Central memory CD8-positive, alpha-beta T cell (primary cell): ENCODE data around the gene ANKRD34B.
"Not testable (repeated sequence)": the region's sequence is repeated elsewhere in the genome, so short reads cannot be mapped to it uniquely, and the experiment has no call there.

Source experiments
- ATAC-seq: fragments of 150-1000 bp; cut with Tn5 transposase; replicated peaks from 2 replicates; pipeline ENCODE4 v1.10.0; 2022; ENCODE audit warnings: mild to moderate bottlenecking, moderate FRiP score, moderate number of reproducible peaks; ENCODE audit not compliant: poor library complexity, severe bottlenecking; ENCODE audit errors: extremely low read depth
- DNase-seq, 2 donors: peaks; one replicate each; pipeline ENCODE4 v3.0.0; 2021; ENCODE audit warnings: low spot score in 2 of 2
- H3K27ac Mint-ChIP-seq: one replicate; pipeline ENCODE4 v1.8.0; 2022; ENCODE audit warnings: low read depth, mild to moderate bottlenecking, moderate library complexity, mixed read lengths
- H3K27me3 Mint-ChIP-seq: one replicate; pipeline ENCODE4 v1.8.0; 2022; ENCODE audit warnings: mixed read lengths
- H3K36me3 Mint-ChIP-seq: one replicate; pipeline ENCODE4 v1.8.0; 2022; ENCODE audit warnings: mild to moderate bottlenecking, moderate library complexity, mixed read lengths; ENCODE audit not compliant: insufficient read depth
- H3K4me1 Mint-ChIP-seq: one replicate; pipeline ENCODE4 v1.8.0; 2022; ENCODE audit warnings: mixed read lengths
- H3K4me3 Mint-ChIP-seq: one replicate; pipeline ENCODE4 v1.8.0; 2022; ENCODE audit warnings: mild to moderate bottlenecking, moderate library complexity, mixed read lengths
- H3K9me3 Mint-ChIP-seq: one replicate; pipeline ENCODE4 v1.8.0; 2022; ENCODE audit warnings: mixed read lengths

ANKRD34B gene

GRCh38 chr5:80592105-80592504 lies 22.0 kb upstream of the ANKRD34B start:
- Mint-ChIP-seq H3K36me3 (no peaks in the 10 kb centered on the region), H3K27ac (no peak overlapping the region), H3K9me3 (no peaks in the 10 kb centered on the region), H3K27me3 (peaks cover 43% of the 10 kb centered on the region), H3K4me1 (no peaks in the 10 kb centered on the region), H3K4me3 (no peak overlapping the region)
- ATAC-seq: no peak
- DNase-seq: no peak

- DNase-seq (no peak), ATAC-seq (no peak)
- Mint-ChIP-seq H3K36me3 (no peaks in the 10 kb centered on the region), H3K4me3 (no peak overlapping the region), H3K27ac (no peak overlapping the region), H3K4me1 (no peaks in the 10 kb centered on the region), H3K9me3 (no peaks in the 10 kb centered on the region), H3K27me3 (peaks cover 43% of the 10 kb centered on the region)
These were observed 21.3 kb upstream of the ANKRD34B start for GRCh38 chr5:80591352-80591751.

GRCh38 chr5:80590766-80591165 lies 20.7 kb upstream of the ANKRD34B start:
- no peaks in the 10 kb centered on the region for H3K36me3 Mint-ChIP-seq
- H3K9me3 Mint-ChIP-seq: no peaks in the 10 kb centered on the region
- DNase-seq (no peak), ATAC-seq (no peak)
- H3K4me1 Mint-ChIP-seq: no peaks in the 10 kb centered on the region
- H3K27ac Mint-ChIP-seq: no peak overlapping the region
- H3K4me3 Mint-ChIP-seq: no peak overlapping the region
- H3K27me3 Mint-ChIP-seq: peaks cover 43% of the 10 kb centered on the region

GRCh38 chr5:80588858-80589540 lies 18.9 kb upstream of the ANKRD34B start:
- H3K4me3 Mint-ChIP-seq: no peak overlapping the region
- no peaks in the 10 kb centered on the region for H3K4me1 Mint-ChIP-seq
- no peak overlapping the region for H3K27ac Mint-ChIP-seq
- ATAC-seq: no peak
- H3K27me3 Mint-ChIP-seq: peaks cover 59% of the 10 kb centered on the region
- no peaks in the 10 kb centered on the region for H3K36me3 Mint-ChIP-seq
- H3K9me3 Mint-ChIP-seq: no peaks in the 10 kb centered on the region
- DNase-seq: no peak

- ATAC-seq (no peak), DNase-seq (no peak)
- Mint-ChIP-seq H3K4me1 (no peaks in the 10 kb centered on the region), H3K27ac (no peak overlapping the region), H3K27me3 (peaks cover 35% of the 10 kb centered on the region), H3K36me3 (no peaks in the 10 kb centered on the region), H3K4me3 (no peak overlapping the region), H3K9me3 (no peaks in the 10 kb centered on the region)
These were observed 14.7 kb upstream of the ANKRD34B start for GRCh38 chr5:80584770-80585169.

- H3K4me1 Mint-ChIP-seq, ATAC-seq, DNase-seq, H3K27ac Mint-ChIP-seq, H3K9me3 Mint-ChIP-seq, H3K4me3 Mint-ChIP-seq, H3K36me3 Mint-ChIP-seq: not testable (repeated sequence)
- H3K27me3 Mint-ChIP-seq: peaks cover 35% of the 10 kb centered on the region
These were observed 10.2 kb upstream of the ANKRD34B start for GRCh38 chr5:80580291-80580690.

- Mint-ChIP-seq H3K4me1 (no peaks in the 10 kb centered on the region), H3K27ac (no peak overlapping the region), H3K4me3 (no peak overlapping the region), H3K9me3 (no peaks in the 10 kb centered on the region), H3K27me3 (peaks cover 25% of the 10 kb centered on the region), H3K36me3 (no peaks in the 10 kb centered on the region)
- no peak for DNase-seq
- no peak for ATAC-seq
These were observed 9.0 kb upstream of the ANKRD34B start for GRCh38 chr5:80579050-80579449.

GRCh38 chr5:80577707-80578106 lies 7.6 kb upstream of the ANKRD34B start:
- no peak for DNase-seq
- H3K4me1 Mint-ChIP-seq: no peaks in the 10 kb centered on the region
- ATAC-seq: no peak
- H3K4me3 Mint-ChIP-seq: no peak overlapping the region
- no peaks in the 10 kb centered on the region for H3K36me3 Mint-ChIP-seq
- peaks cover 27% of the 10 kb centered on the region for H3K27me3 Mint-ChIP-seq
- H3K9me3 Mint-ChIP-seq: no peaks in the 10 kb centered on the region
- H3K27ac Mint-ChIP-seq: no peak overlapping the region

GRCh38 chr5:80576383-80576782 lies 6.3 kb upstream of the ANKRD34B start:
- ATAC-seq: no peak
- H3K9me3 Mint-ChIP-seq: no peaks in the 10 kb centered on the region
- no peaks in the 10 kb centered on the region for H3K36me3 Mint-ChIP-seq
- DNase-seq: no peak
- peaks cover 40% of the 10 kb centered on the region for H3K27me3 Mint-ChIP-seq
- H3K27ac Mint-ChIP-seq: no peak overlapping the region
- H3K4me3 Mint-ChIP-seq: no peak overlapping the region
- no peaks in the 10 kb centered on the region for H3K4me1 Mint-ChIP-seq

- no peak overlapping the region for H3K27ac Mint-ChIP-seq
- H3K4me1 Mint-ChIP-seq: peaks cover 4% of the 10 kb centered on the region
- ATAC-seq (no peak), DNase-seq (no peak)
- no peaks in the 10 kb centered on the region for H3K9me3 Mint-ChIP-seq
- H3K27me3 Mint-ChIP-seq: peaks cover 63% of the 10 kb centered on the region
- H3K4me3 Mint-ChIP-seq: no peak overlapping the region
- H3K36me3 Mint-ChIP-seq: no peaks in the 10 kb centered on the region
These were observed 3.0 kb upstream of the ANKRD34B start for GRCh38 chr5:80573062-80573461.

GRCh38 chr5:80569086-80569960 lies 757 bp downstream of the ANKRD34B start:
- no peak for DNase-seq
- peak overlapping the region; percentile 7 for H3K4me3 Mint-ChIP-seq
- peaks cover 81% of the 10 kb centered on the region for H3K27me3 Mint-ChIP-seq
- H3K9me3 Mint-ChIP-seq: no peaks in the 10 kb centered on the region
- peaks cover 4% of the 10 kb centered on the region for H3K4me1 Mint-ChIP-seq
- no peak for ATAC-seq
- H3K36me3 Mint-ChIP-seq: no peaks in the 10 kb centered on the region
- H3K27ac Mint-ChIP-seq: no peak overlapping the region

GRCh38 chr5:80568251-80568650 lies 1.8 kb downstream of the ANKRD34B start:
- DNase-seq: no peak
- H3K27ac Mint-ChIP-seq: no peak overlapping the region
- H3K27me3 Mint-ChIP-seq: peaks cover 77% of the 10 kb centered on the region
- ATAC-seq: no peak
- peaks cover 4% of the 10 kb centered on the region for H3K4me1 Mint-ChIP-seq
- H3K9me3 Mint-ChIP-seq: no peaks in the 10 kb centered on the region
- no peaks in the 10 kb centered on the region for H3K36me3 Mint-ChIP-seq
- H3K4me3 Mint-ChIP-seq: peak overlapping the region; percentile 7

- peaks cover 71% of the 10 kb centered on the region for H3K27me3 Mint-ChIP-seq
- no peak overlapping the region for H3K4me3 Mint-ChIP-seq
- peaks cover 4% of the 10 kb centered on the region for H3K4me1 Mint-ChIP-seq
- H3K9me3 Mint-ChIP-seq: no peaks in the 10 kb centered on the region
- H3K27ac Mint-ChIP-seq: no peak overlapping the region
- no peaks in the 10 kb centered on the region for H3K36me3 Mint-ChIP-seq
- DNase-seq: no peak
- ATAC-seq: no peak
These were observed 3.3 kb downstream of the ANKRD34B start for GRCh38 chr5:80566711-80567259.
